ENCODE data around the gene ITPR3. TPM values are rescaled to one million over a fixed set of nuclear protein-coding genes. Genes with fewer than 3 reads are reported as not detected.
A peak's percentile ranks its signal among the peaks of the same experiment; 100 is the strongest.

The ITPR3 gene
- total RNA-seq, 4 donors from 2014 or later, result 174 to 206 (median 199) TPM

DNA sequence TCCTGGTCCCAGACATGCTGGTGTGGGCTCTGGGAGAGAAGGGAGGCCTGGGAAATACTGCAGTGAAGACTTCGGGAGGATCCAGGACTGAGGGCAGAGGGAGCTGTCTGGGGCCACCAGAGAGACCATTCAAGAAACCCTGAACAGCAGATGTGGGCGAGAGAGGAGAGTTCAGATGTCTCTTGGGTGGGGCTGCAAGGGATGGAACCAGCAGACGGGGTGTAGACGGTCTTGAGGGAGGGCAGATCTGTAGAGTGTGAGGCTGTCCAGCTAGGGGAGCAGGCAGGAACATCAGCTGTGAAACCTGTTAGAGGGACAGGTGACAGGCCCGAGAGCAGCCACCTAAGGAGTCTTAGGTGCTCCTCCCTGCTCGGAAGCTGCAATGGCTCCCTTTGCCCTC is 38.9 kb downstream of the ITPR3 start:
- DNase-seq (ENCODE audit: low spot score in 2 of 2), result no peak
- no peaks in the 10 kb centered on the region for H3K9me3 ChIP-seq
- H3K4me3 ChIP-seq, result no peak overlapping the region
- no peaks in the 10 kb centered on the region for H3K27me3 ChIP-seq
- no peak overlapping the region for H3K27ac ChIP-seq
- TF ChIP-seq, protein P1, sequence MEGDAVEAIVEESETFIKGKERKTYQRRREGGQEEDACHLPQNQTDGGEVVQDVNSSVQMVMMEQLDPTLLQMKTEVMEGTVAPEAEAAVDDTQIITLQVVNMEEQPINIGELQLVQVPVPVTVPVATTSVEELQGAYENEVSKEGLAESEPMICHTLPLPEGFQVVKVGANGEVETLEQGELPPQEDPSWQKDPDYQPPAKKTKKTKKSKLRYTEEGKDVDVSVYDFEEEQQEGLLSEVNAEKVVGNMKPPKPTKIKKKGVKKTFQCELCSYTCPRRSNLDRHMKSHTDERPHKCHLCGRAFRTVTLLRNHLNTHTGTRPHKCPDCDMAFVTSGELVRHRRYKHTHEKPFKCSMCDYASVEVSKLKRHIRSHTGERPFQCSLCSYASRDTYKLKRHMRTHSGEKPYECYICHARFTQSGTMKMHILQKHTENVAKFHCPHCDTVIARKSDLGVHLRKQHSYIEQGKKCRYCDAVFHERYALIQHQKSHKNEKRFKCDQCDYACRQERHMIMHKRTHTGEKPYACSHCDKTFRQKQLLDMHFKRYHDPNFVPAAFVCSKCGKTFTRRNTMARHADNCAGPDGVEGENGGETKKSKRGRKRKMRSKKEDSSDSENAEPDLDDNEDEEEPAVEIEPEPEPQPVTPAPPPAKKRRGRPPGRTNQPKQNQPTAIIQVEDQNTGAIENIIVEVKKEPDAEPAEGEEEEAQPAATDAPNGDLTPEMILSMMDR (IDR thresholded peaks at IDR 0.05), result no peak
- TF ChIP-seq POLR2AphosphoS5 (IDR thresholded peaks at IDR 0.05), result no peak
- no peak for TF ChIP-seq EP300 (IDR thresholded peaks at IDR 0.05)
- TF ChIP-seq POLR2A (IDR thresholded peaks at IDR 0.05), result no peak
- H3K4me1 ChIP-seq, result peaks cover 6% of the 10 kb centered on the region
- 82% methylated on average over 6 of the region's 6 CpGs for WGBS
- H3K36me3 ChIP-seq, result peaks cover 91% of the 10 kb centered on the region

DNA sequence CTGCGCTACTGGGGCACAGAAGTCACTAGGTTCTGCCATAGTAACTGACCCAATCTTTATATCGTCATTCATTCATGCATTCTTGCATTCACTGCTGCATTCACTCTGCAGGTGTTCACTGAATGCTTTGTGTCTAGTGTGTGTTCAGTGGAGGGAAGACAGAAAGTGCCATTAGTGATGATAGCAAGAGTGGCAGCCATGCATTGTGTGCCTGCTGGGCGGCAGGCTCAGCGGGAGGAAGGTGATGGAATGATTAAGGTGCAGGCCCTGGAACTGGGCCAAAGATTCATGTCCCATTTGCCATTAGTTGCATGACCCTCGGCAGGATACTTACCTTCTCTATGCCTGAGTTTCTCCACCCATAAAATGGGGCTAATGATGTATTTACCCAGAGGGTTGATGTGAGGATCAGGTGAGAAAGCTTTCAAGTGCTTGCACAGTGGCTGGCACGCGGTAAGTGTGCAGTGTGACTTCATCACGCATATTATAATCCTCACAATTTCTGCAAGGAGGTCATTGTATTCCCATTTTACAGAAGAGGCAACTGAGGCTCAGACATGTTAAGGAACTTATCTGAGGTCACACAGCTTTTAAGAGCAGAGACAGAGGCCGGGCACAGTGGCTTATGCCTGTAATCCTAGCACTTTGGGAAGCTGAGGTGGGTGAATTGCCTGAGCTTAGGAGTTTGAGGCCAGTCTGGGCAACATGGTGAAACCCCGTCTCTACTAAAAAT is 40.1 kb downstream of the ITPR3 start:
- Histone ChIP-seq H3K27ac (no peak overlapping the region), H3K27me3 (no peaks in the 10 kb centered on the region), H3K4me1 (peaks cover 6% of the 10 kb centered on the region), H3K36me3 (peaks cover 93% of the 10 kb centered on the region), H3K9me3 (no peaks in the 10 kb centered on the region), H3K4me3 (no peak overlapping the region)
- TF ChIP-seq POLR2AphosphoS5 (IDR thresholded peaks at IDR 0.05) (no peak), EP300 (IDR thresholded peaks at IDR 0.05) (no peak), POLR2A (IDR thresholded peaks at IDR 0.05) (no peak)
- TF ChIP-seq, protein P1 (IDR thresholded peaks at IDR 0.05), result no peak
- DNase-seq (ENCODE audit: low spot score in 2 of 2), result no peak
- 82% methylated on average over 10 of the region's 10 CpGs for WGBS

DNA sequence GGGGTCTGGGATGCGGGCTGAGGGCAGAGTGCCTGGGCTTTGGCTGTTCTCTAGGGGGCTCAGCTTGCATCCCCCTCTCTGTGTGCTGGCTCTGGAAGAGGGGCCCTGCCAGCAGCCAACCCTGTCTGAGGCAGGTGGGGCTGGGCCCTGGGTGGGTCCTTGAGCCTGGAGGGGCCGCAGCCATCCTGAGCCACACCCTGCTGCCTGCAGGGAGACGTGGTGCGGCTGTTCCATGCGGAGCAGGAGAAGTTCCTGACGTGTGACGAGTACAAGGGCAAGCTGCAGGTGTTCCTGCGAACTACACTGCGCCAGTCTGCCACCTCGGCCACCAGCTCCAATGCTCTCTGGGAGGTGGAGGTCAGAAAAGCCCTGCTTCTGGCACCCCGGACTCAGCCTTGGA is 41.2 kb downstream of the ITPR3 start:
- Histone ChIP-seq H3K36me3 (peaks cover 93% of the 10 kb centered on the region), H3K9me3 (no peaks in the 10 kb centered on the region), H3K4me3 (no peak overlapping the region), H3K27ac (no peak overlapping the region), H3K4me1 (peaks cover 6% of the 10 kb centered on the region), H3K27me3 (no peaks in the 10 kb centered on the region)
- TF ChIP-seq POLR2AphosphoS5 (IDR thresholded peaks at IDR 0.05), result no peak
- no peak for TF ChIP-seq POLR2A (IDR thresholded peaks at IDR 0.05)
- TF ChIP-seq, protein P1 (IDR thresholded peaks at IDR 0.05), result no peak
- WGBS, result 70% methylated on average over 2 of the region's 11 CpGs
- DNase-seq (ENCODE audit: low spot score in 2 of 2), result no peak

DNA sequence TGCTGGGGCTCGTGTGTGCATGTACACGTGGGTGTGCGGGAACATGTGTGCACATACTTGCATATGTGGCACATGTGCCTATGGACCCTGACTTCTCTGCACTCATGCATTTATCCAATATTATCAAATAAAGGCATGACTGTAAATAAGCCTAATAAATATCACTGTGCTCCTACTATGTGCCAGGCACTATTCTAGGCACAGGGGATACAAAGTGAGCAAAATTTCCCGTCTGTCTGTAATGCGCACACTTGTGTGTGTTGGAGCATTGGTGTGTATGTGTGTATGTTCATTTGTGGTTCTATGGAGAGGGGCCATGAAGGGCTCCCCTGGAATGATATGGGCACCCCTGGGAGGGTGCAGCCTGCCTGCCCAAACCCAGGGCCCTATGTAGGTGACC is 41.9 kb downstream of the ITPR3 start:
- 80% methylated on average over 5 of the region's 5 CpGs for WGBS
- Histone ChIP-seq H3K27ac (no peak overlapping the region), H3K4me1 (peaks cover 6% of the 10 kb centered on the region), H3K27me3 (no peaks in the 10 kb centered on the region), H3K9me3 (no peaks in the 10 kb centered on the region), H3K4me3 (no peak overlapping the region), H3K36me3 (peaks cover 93% of the 10 kb centered on the region)
- no peak for TF ChIP-seq EP300 (IDR thresholded peaks at IDR 0.05)
- TF ChIP-seq, protein P1 (IDR thresholded peaks at IDR 0.05), result no peak
- no peak for TF ChIP-seq POLR2AphosphoS5 (IDR thresholded peaks at IDR 0.05)
- no peak for TF ChIP-seq POLR2A (IDR thresholded peaks at IDR 0.05)
- DNase-seq (ENCODE audit: low spot score in 2 of 2), result no peak

DNA sequence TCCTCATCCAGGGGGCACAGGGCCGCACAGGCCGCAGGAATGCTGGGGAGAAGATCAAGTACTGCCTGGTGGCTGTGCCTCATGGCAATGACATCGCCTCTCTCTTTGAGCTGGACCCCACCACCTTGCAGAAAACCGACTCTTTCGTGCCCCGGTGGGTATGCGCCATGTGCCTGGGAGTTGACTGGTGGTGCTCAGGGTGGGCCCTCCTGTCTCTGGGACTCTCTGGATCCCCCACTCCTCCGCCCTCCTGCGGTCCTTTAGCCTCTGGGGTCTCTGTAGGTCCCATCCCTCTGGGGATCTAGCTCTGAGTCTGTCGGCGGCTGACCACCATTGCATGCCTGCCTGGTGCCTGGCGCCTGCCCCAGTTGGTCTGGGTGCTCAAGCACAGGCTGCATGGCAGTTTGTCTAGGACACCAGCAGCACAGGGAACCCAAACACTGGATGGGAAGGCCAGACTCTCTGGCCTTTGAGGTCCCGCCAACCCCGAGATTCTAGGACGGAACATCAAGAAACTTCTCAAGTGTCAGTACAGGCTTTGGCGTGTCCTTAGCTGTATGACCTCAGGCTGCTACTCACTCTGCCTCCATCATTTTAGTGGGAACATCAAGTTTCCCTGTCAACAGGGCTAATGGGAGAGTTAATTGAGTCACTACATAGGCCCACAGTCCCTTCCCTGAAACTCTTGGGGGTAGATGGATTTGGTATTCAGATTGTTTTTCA is 42.8 kb downstream of the ITPR3 start:
- 84% methylated on average over 9 of the region's 16 CpGs for WGBS
- peak in 1 of 2 donors; percentile 60 for DNase-seq (ENCODE audit: low spot score in 2 of 2)
- Histone ChIP-seq H3K4me1 (peaks cover 6% of the 10 kb centered on the region), H3K36me3 (peaks cover 93% of the 10 kb centered on the region), H3K27ac (no peak overlapping the region), H3K9me3 (no peaks in the 10 kb centered on the region), H3K27me3 (no peaks in the 10 kb centered on the region), H3K4me3 (no peak overlapping the region)
- no peak for TF ChIP-seq POLR2A (IDR thresholded peaks at IDR 0.05)
- TF ChIP-seq, protein P1 (IDR thresholded peaks at IDR 0.05), result no peak
- TF ChIP-seq EP300 (IDR thresholded peaks at IDR 0.05), result no peak
- no peak for TF ChIP-seq POLR2AphosphoS5 (IDR thresholded peaks at IDR 0.05)

All from suprapubic skin (tissue), 4 donors.